Fibroblast of lung (primary cell): ENCODE measurements around the gene PGPEP1. TPM values are rescaled to one million over a fixed set of nuclear protein-coding genes. Genes with fewer than 3 reads are reported as not detected.

Experiments
- DNase-seq, 2 donors: peaks; one replicate each; pipeline versions ENCODE4 v3.0.0 to v3.0.0-alpha.2; 2010; ENCODE audit warnings: low read depth in 2 of 2
- H2AFZ ChIP-seq: 2 replicates; pipeline ENCODE4 v1.5.1; 2012; ENCODE audit warnings: low read length, control low read depth, inconsistent platforms
- H3K27ac ChIP-seq: 2 replicates; pipeline ENCODE4 v1.5.1; 2011; ENCODE audit warnings: low read length, control low read depth; ENCODE audit not compliant: insufficient read depth
- H3K27me3 ChIP-seq: 2 replicates; pipeline ENCODE4 v1.5.1; 2011; ENCODE audit warnings: mild to moderate bottlenecking, low read length; ENCODE audit not compliant: control insufficient read depth, insufficient read depth
- H3K36me3 ChIP-seq: 2 replicates; pipeline ENCODE4 v1.5.1; 2011; ENCODE audit warnings: low read length; ENCODE audit not compliant: control insufficient read depth, insufficient read depth
- H3K4me1 ChIP-seq: 2 replicates; pipeline ENCODE4 v1.5.1; 2011; ENCODE audit warnings: low read length; ENCODE audit not compliant: control insufficient read depth, insufficient read depth; ENCODE audit errors: extremely low read depth
- H3K4me2 ChIP-seq: 2 replicates; pipeline ENCODE4 v1.5.1; 2011; ENCODE audit warnings: low read length, control low read depth; ENCODE audit not compliant: insufficient read depth; ENCODE audit errors: extremely low read depth
- H3K4me3 ChIP-seq, 4 experiments: fragments of 200-600 bp in 1 of 4; sonication (generic) in 1 of 4; replicated peaks in 1 of 4; 2 replicates each; pipeline ENCODE4 v1.5.1; 2011 to 2016; ENCODE audit warnings: low read length in 4 of 4, low read depth in 3 of 4, mild to moderate bottlenecking in 3 of 4, control low read depth in 2 of 4, inconsistent platforms in 1 of 4, mixed read lengths in 1 of 4; ENCODE audit not compliant: insufficient read depth in 1 of 4; ENCODE audit errors: control extremely low read depth in 1 of 4
- H3K79me2 ChIP-seq: 2 replicates; pipeline ENCODE4 v1.5.1; 2012; ENCODE audit warnings: mild to moderate bottlenecking, low read length, inconsistent platforms; ENCODE audit not compliant: control insufficient read depth, insufficient read depth
- H3K9ac ChIP-seq: 2 replicates; pipeline ENCODE4 v1.5.1; 2011; ENCODE audit warnings: mild to moderate bottlenecking, low read length, control low read depth; ENCODE audit not compliant: insufficient read depth
- H3K9me3 ChIP-seq: 2 replicates; pipeline ENCODE4 v1.5.1; 2012; ENCODE audit warnings: low read depth, low read length; ENCODE audit not compliant: control insufficient read depth, insufficient read depth
- H4K20me1 ChIP-seq: 2 replicates; pipeline ENCODE4 v1.5.1; 2011; ENCODE audit warnings: low read length; ENCODE audit not compliant: control insufficient read depth, insufficient read depth; ENCODE audit errors: extremely low read depth
- EZH2 ChIP-seq: IDR thresholded peaks from 2 replicates; pipeline ENCODE4 v1.5.1; 2012; ENCODE audit warnings: low read length, control low read depth, mild to moderate bottlenecking; ENCODE audit errors: missing control alignments
- polyA plus RNA-seq, 2 donors: library from polyadenylated mRNA; depleted of rRNA in 1 of 2; stranded (reverse) in 1 of 2; unstranded in 1 of 2; fragments of >200 nt; gene quantifications; 2 replicates each; pipeline ENCODE4 v1.2.1, GENCODE V29; 2011 to 2012; ENCODE audit warnings: missing spikeins in 1 of 2
- total RNA-seq: library from RNA; depleted of rRNA; stranded (reverse); fragments of >200 nt; gene quantifications from 2 replicates; pipeline ENCODE4 v1.2.1, GENCODE V29; 2014
- TF ChIP-seq, protein P1 (sequence below), 2 donors: IDR thresholded peaks in 1 of 2; conservative IDR thresholded peaks in 1 of 2; 1 replicate in 1 of 2; 2 replicates in 1 of 2; pipeline ENCODE4 v1.5.1; 2011 to 2012; ENCODE audit warnings: low read length in 2 of 2, control low read depth in 1 of 2, inconsistent platforms in 1 of 2, low read depth in 1 of 2, mild to moderate bottlenecking in 1 of 2

The PGPEP1 gene
- total and polyA plus RNA-seq, 2 donors (not counting 1 experiment from before 2014, with no cell fraction given): 17.0 to 78.8 TPM

GRCh38 chr19:18349524-18350128, 9.2 kb downstream of the PGPEP1 start:
- Histone ChIP-seq H3K79me2 (no peaks in the 10 kb centered on the region), H3K27ac (no peak overlapping the region), H3K4me1 (peaks cover 2% of the 10 kb centered on the region)

DNA sequence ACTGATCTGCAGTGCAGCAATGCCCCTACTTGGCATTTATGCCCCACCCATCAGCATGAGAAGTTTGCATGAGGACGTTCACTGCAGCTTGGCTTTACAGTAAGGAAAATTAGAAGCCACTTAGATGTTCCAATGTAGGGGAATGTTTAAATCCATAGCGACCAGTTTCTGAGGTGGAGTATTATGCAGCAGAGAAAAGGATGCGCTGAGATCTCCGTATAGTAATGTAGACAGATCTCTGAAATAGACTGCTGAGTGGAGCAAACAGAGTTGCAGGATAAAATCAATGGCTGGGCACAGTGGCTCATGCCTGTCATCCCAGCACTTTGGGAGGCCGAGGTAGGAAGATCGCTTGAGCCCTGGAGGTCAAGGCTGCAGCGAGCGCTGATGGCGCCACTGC, 10.1 kb downstream of the PGPEP1 start:
- Histone ChIP-seq H4K20me1 (no peaks in the 10 kb centered on the region), H3K9ac (no peak overlapping the region), H3K4me3 (no peak overlapping the region), H3K79me2 (no peaks in the 10 kb centered on the region), H3K36me3 (no peaks in the 10 kb centered on the region), H2AFZ (no peak overlapping the region), H3K4me2 (no peak overlapping the region), H3K9me3 (no peaks in the 10 kb centered on the region), H3K4me1 (peaks cover 2% of the 10 kb centered on the region), H3K27ac (no peak overlapping the region), H3K27me3 (no peaks in the 10 kb centered on the region)
- DNase-seq: no peak
- no peak for TF ChIP-seq EZH2
- TF ChIP-seq, protein P1, sequence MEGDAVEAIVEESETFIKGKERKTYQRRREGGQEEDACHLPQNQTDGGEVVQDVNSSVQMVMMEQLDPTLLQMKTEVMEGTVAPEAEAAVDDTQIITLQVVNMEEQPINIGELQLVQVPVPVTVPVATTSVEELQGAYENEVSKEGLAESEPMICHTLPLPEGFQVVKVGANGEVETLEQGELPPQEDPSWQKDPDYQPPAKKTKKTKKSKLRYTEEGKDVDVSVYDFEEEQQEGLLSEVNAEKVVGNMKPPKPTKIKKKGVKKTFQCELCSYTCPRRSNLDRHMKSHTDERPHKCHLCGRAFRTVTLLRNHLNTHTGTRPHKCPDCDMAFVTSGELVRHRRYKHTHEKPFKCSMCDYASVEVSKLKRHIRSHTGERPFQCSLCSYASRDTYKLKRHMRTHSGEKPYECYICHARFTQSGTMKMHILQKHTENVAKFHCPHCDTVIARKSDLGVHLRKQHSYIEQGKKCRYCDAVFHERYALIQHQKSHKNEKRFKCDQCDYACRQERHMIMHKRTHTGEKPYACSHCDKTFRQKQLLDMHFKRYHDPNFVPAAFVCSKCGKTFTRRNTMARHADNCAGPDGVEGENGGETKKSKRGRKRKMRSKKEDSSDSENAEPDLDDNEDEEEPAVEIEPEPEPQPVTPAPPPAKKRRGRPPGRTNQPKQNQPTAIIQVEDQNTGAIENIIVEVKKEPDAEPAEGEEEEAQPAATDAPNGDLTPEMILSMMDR (conservative IDR thresholded peaks at IDR 0.05 in 1 of 2, IDR thresholded peaks at IDR 0.05 in 1 of 2; ENCODE audit: low read depth in 1 of 2, low read length in 2 of 2): no peak

More at GRCh38 chr19:18349524-18350128, 9.2 kb downstream of the PGPEP1 start:
- Histone ChIP-seq H3K9me3 (no peaks in the 10 kb centered on the region), H3K4me2 (no peak overlapping the region), H3K9ac (no peak overlapping the region), H2AFZ (no peak overlapping the region), H3K27me3 (no peaks in the 10 kb centered on the region), H3K4me3 (no peak overlapping the region), H3K36me3 (no peaks in the 10 kb centered on the region), H4K20me1 (no peaks in the 10 kb centered on the region)
- TF ChIP-seq, protein P1 (conservative IDR thresholded peaks at IDR 0.05 in 1 of 2, IDR thresholded peaks at IDR 0.05 in 1 of 2; ENCODE audit: low read depth in 1 of 2, low read length in 2 of 2): peak; percentile 85 to 90
- TF ChIP-seq EZH2: no peak
- DNase-seq: peak; percentile 47 to 69

GRCh38 chr19:18351544-18351943, 11.1 kb downstream of the PGPEP1 start:
- Histone ChIP-seq H3K36me3 (peaks cover 3% of the 10 kb centered on the region), H3K4me3 (no peak overlapping the region), H3K9me3 (no peaks in the 10 kb centered on the region)

More at GRCh38 chr19:18351544-18351943, 11.1 kb downstream of the PGPEP1 start:
- no peak for DNase-seq
- H3K9ac ChIP-seq: no peak overlapping the region
- no peaks in the 10 kb centered on the region for H3K79me2 ChIP-seq
- H3K27ac ChIP-seq: no peak overlapping the region
- H2AFZ ChIP-seq: no peak overlapping the region
- TF ChIP-seq, protein P1 (conservative IDR thresholded peaks at IDR 0.05 in 1 of 2, IDR thresholded peaks at IDR 0.05 in 1 of 2; ENCODE audit: low read depth in 1 of 2, low read length in 2 of 2): no peak
- no peak for TF ChIP-seq EZH2
- no peaks in the 10 kb centered on the region for H4K20me1 ChIP-seq
- no peaks in the 10 kb centered on the region for H3K27me3 ChIP-seq
- H3K4me1 ChIP-seq: peaks cover 2% of the 10 kb centered on the region
- no peak overlapping the region for H3K4me2 ChIP-seq
